B cell (primary cell): Measurements from ENCODE around the gene DEAF1. TPM values are rescaled to one million over a fixed set of nuclear protein-coding genes. Genes with fewer than 3 reads are reported as not detected.

Experiments used
- ATAC-seq: fragments of 200-7000 bp; cut with Tn5 transposase; one replicate; pipeline ENCODE4 v1.10.0; 2021; ENCODE audit warnings: low read depth, mild to moderate bottlenecking, moderate number of reproducible peaks, moderate library complexity
- CTCF ChIA-PET: fragments of 350-600 bp; sonication (Branson Sonifier 250); formaldehyde crosslinking; loops from one replicate; lab custom pipeline; 2021; ENCODE audit warnings: antibody characterized with exemption, inconsistent platforms; lab: Charles Lee
- POLR2A ChIA-PET: fragments of 350-600 bp; sonication (Branson Sonifier 250); formaldehyde crosslinking; loops from one replicate; lab custom pipeline; 2021; ENCODE audit warnings: antibody characterized with exemption; lab: Charles Lee
- DNase-seq: peaks from one replicate; pipeline ENCODE4 v3.0.0; 2013
- H2AFZ ChIP-seq: 2 replicates; pipeline ENCODE4 v1.6.1; 2012; ENCODE audit warnings: mild to moderate bottlenecking, low read depth, low read length; ENCODE audit not compliant: insufficient read depth, poor library complexity, severe bottlenecking
- H3K27ac ChIP-seq, 2 donors: 1 replicate in 1 of 2; 2 replicates in 1 of 2; pipeline ENCODE4 v1.5.1; 2012 to 2013; ENCODE audit warnings: low read length in 2 of 2, mild to moderate bottlenecking in 2 of 2, moderate library complexity in 1 of 2
- H3K27me3 ChIP-seq, 4 experiments: fragments of 200-600 bp in 1 of 4; sonication (generic) in 1 of 4; replicated peaks in 1 of 4; 1 replicate in 2 of 4; 2 replicates in 2 of 4; pipeline versions ENCODE4 v1.6.1 to v1.7.0; 2013 to 2016; ENCODE audit warnings: low read length in 3 of 4, mild to moderate bottlenecking in 2 of 4, mixed read lengths in 1 of 4, moderate library complexity in 1 of 4; ENCODE audit not compliant: insufficient read depth in 4 of 4, control insufficient read depth in 3 of 4; ENCODE audit errors: control extremely low read depth in 1 of 4
- H3K36me3 ChIP-seq, 2 experiments: replicated peaks in 1 of 2; 1 replicate in 1 of 2; 2 replicates in 1 of 2; pipeline versions ENCODE4 v1.6.1 to v1.7.1; 2013; ENCODE audit warnings: low read length in 1 of 2; ENCODE audit not compliant: insufficient read depth in 2 of 2, control insufficient read depth in 1 of 2; ENCODE audit errors: control extremely low read depth in 1 of 2, extremely low read depth in 1 of 2
- H3K4me1 ChIP-seq, 2 donors: fragments of 200-600 bp in 1 of 2; sonication (generic) in 1 of 2; 1 replicate in 1 of 2; 2 replicates in 1 of 2; pipeline versions ENCODE4 v1.5.1 to v1.6.1; 2013 to 2017; ENCODE audit warnings: low read length in 2 of 2; ENCODE audit not compliant: control insufficient read depth in 2 of 2, insufficient read depth in 2 of 2
- H3K4me2 ChIP-seq: replicated peaks from 2 replicates; pipeline ENCODE3; 2012; ENCODE audit warnings: mild to moderate bottlenecking, low read depth, low read length; ENCODE audit not compliant: poor library complexity, severe bottlenecking
- H3K4me3 ChIP-seq, 5 experiments: fragments of 200-600 bp in 1 of 5; sonication (generic) in 1 of 5; 1 replicate in 3 of 5; 2 replicates in 2 of 5; pipeline versions ENCODE4 v1.5.1 to v1.7.0; 2011 to 2016; ENCODE audit warnings: low read length in 4 of 5, mild to moderate bottlenecking in 4 of 5, low read depth in 2 of 5, control low read depth in 1 of 5, moderate library complexity in 1 of 5; ENCODE audit not compliant: insufficient read depth in 1 of 5; ENCODE audit errors: control extremely low read depth in 1 of 5, extremely low read depth in 1 of 5
- H3K79me2 ChIP-seq: fragments of 200-600 bp; sonication (generic); one replicate; pipeline ENCODE4 v1.6.0; 2016; ENCODE audit warnings: low read length; ENCODE audit not compliant: control insufficient read depth, insufficient read depth
- H3K9ac ChIP-seq: fragments of 200-600 bp; sonication (generic); 2 replicates; pipeline ENCODE4 v1.6.1; 2017; ENCODE audit warnings: mild to moderate bottlenecking, low read length, moderate library complexity
- H3K9me3 ChIP-seq, 3 donors: one replicate each; pipeline versions ENCODE4 v1.6.1 to v1.7.1; 2013; ENCODE audit warnings: low read length in 2 of 3; ENCODE audit not compliant: control insufficient read depth in 2 of 3, insufficient read depth in 1 of 3; ENCODE audit errors: control extremely low read depth in 1 of 3
- H4K20me1 ChIP-seq: 2 replicates; pipeline ENCODE4 v1.6.0; 2012; ENCODE audit warnings: mild to moderate bottlenecking, low read length; ENCODE audit not compliant: insufficient read depth, control insufficient read depth, poor library complexity, severe bottlenecking
- H3K27ac Mint-ChIP-seq: one replicate; pipeline ENCODE4 v1.8.0; 2021; ENCODE audit warnings: mixed read lengths
- H3K27me3 Mint-ChIP-seq: one replicate; pipeline ENCODE4 v1.8.0; 2021; ENCODE audit warnings: mixed read lengths
- H3K4me1 Mint-ChIP-seq: one replicate; pipeline ENCODE4 v1.8.0; 2021; ENCODE audit warnings: mixed read lengths
- H3K4me3 Mint-ChIP-seq: one replicate; pipeline ENCODE4 v1.8.0; 2021; ENCODE audit warnings: mixed read lengths
- H3K9me3 Mint-ChIP-seq: one replicate; pipeline ENCODE4 v1.8.0; 2022; ENCODE audit warnings: mixed read lengths; ENCODE audit not compliant: insufficient read depth
- EZH2 ChIP-seq: IDR thresholded peaks from 2 replicates; pipeline ENCODE4 v1.6.1; 2012; ENCODE audit warnings: borderline replicate concordance, low read depth, mild to moderate bottlenecking, moderate library complexity, low read length; ENCODE audit not compliant: insufficient read depth, poor library complexity, severe bottlenecking
- WGBS: methylation state at CpG from one replicate; pipeline ENCODE4 v1.1.5; 2013; ENCODE audit warnings: missing lambda C conversion rate; ENCODE audit not compliant: insufficient coverage; 5-methylcytosine and 5-hydroxymethylcytosine counted together
- intact Hi-C: fragments of 100-400 bp; cut with micrococcal nuclease; formaldehyde crosslinking; loops from one replicate; pipeline ENCODE4 v1.10.0; 2022
- polyA plus RNA-seq: library from polyadenylated mRNA; depleted of rRNA; stranded (reverse); fragments of >200 nt; gene quantifications from 2 replicates; pipeline ENCODE4 v1.2.3, GENCODE V29; 2012
- total RNA-seq, 2 donors: library from RNA; stranded (reverse); fragments of 120-200 nt in 1 of 2; gene quantifications; 1 replicate in 1 of 2; 2 replicates in 1 of 2; pipeline versions ENCODE4 v1.2.3 to v1.2.4, GENCODE V29; 2013 to 2022
- TF ChIP-seq, protein P1 (sequence below): fragments of 200-600 bp; IDR thresholded peaks from one replicate; pipeline ENCODE4 v1.8.0; 2022; ENCODE audit warnings: antibody characterized with exemption, mild to moderate bottlenecking

DEAF1 gene
- total and polyA plus RNA-seq, 2 donors (not counting 1 experiment from before 2014, with no cell fraction given), result 31.8 to 53.6 TPM

DNA sequence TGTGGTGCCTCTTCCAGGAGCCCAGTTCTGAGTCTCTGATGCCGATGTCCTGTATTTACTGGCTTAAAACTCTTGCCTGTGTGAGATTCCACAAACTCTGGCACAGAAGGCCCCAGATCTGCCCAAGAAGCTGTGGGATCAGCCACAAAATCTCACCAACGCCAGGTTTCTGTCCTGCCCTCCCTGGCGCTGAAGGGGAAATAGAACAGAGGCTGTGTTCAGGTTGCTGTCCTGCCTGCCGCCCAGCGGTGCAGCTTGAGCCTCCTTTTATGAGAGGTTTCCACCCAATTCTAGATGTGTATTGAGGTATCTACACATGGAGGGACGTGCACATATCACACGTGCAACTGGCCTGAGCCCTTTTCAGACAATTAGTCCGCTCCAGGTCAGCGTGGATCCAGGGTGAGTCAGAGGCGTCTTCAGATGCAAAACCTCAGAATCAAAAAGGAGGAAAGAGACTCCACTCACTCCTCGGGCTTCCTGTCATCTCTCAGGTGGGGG lies 2.8 kb upstream of the DEAF1 start:
- no peak overlapping the region for H2AFZ ChIP-seq
- no peaks in the 10 kb centered on the region for H3K27me3 Mint-ChIP-seq
- H4K20me1 ChIP-seq, result peaks cover 13% of the 10 kb centered on the region
- no peak for TF ChIP-seq EZH2
- TF ChIP-seq, protein P1, sequence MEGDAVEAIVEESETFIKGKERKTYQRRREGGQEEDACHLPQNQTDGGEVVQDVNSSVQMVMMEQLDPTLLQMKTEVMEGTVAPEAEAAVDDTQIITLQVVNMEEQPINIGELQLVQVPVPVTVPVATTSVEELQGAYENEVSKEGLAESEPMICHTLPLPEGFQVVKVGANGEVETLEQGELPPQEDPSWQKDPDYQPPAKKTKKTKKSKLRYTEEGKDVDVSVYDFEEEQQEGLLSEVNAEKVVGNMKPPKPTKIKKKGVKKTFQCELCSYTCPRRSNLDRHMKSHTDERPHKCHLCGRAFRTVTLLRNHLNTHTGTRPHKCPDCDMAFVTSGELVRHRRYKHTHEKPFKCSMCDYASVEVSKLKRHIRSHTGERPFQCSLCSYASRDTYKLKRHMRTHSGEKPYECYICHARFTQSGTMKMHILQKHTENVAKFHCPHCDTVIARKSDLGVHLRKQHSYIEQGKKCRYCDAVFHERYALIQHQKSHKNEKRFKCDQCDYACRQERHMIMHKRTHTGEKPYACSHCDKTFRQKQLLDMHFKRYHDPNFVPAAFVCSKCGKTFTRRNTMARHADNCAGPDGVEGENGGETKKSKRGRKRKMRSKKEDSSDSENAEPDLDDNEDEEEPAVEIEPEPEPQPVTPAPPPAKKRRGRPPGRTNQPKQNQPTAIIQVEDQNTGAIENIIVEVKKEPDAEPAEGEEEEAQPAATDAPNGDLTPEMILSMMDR, result no peak
- H3K36me3 ChIP-seq, result peaks cover 0 to 19% of the 10 kb centered on the region in 2 experiments
- no peak overlapping the region for H3K9ac ChIP-seq
- no peak for ATAC-seq
- peaks cover 30 to 36% of the 10 kb centered on the region in 2 donors for H3K4me1 ChIP-seq
- H3K27ac ChIP-seq, result peak overlapping the region; percentile 100
- H3K79me2 ChIP-seq, result peaks cover 21% of the 10 kb centered on the region
- CTCF ChIA-PET, result interaction anchor here (0.6 to 3.5 kb wide), 4 partner anchors 25 to 123 kb away, joined by 3 to 60 read pairs (median 13); no protein-coding TSS in a partner anchor
- DNase-seq, result no peak
- H3K9me3 Mint-ChIP-seq, result no peaks in the 10 kb centered on the region
- no peak overlapping the region for H3K4me3 ChIP-seq
- intact Hi-C loops, result loop anchor here (1.0 to 5.0 kb wide), 3 partner anchors 25 to 1704 kb away; partner anchors contain the start of gene TSSC4
- POLR2A ChIA-PET, result interaction anchor here (0.6 to 6.1 kb wide), 3 partner anchors 25 to 179 kb away, joined by 4 to 105 read pairs (median 5); no protein-coding TSS in a partner anchor
- no peaks in the 10 kb centered on the region for H3K27me3 ChIP-seq
- H3K4me2 ChIP-seq, result peak overlapping the region; percentile 81
- H3K4me1 Mint-ChIP-seq, result peaks cover 36% of the 10 kb centered on the region
- peak overlapping the region; percentile 7 for H3K4me3 Mint-ChIP-seq
- 92% methylated on average over 5 of the region's 11 CpGs for WGBS
- H3K27ac Mint-ChIP-seq, result peak overlapping the region; percentile 95
- H3K9me3 ChIP-seq, result no peaks in the 10 kb centered on the region

DNA sequence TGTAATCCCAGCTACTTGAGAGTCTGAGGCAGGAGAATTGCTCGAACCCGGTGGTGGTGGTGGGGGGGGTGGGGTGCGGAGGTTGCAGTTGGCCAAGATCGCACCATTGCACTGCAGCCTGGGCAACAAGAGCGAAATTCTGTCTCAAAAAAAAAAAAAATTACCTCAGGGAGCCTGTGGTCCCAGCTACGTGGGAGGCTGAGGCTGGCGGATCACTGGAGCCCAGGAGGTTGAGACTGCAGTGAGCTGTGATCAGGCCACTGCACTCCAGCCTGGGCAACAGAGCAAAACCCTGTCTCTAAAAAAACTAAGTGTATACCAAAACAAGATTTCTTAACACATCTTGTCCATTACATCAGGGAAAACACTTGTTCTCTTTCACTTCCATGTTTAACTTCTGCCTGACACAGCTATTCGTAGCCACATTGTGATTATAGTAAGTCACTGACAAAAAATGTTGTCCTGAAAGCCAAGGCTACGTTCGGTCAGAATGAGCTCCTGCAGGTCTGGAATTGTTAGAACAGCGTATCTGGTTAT lies 2.0 kb upstream of the DEAF1 start:
- H3K27ac ChIP-seq, result peak overlapping the region; percentile 100

More for the DNA sequence above, 2.0 kb upstream of the DEAF1 start:
- H3K36me3 ChIP-seq, result peaks cover 0 to 14% of the 10 kb centered on the region in 2 experiments
- peak overlapping the region; percentile 95 for H3K27ac Mint-ChIP-seq
- H3K79me2 ChIP-seq, result peaks cover 25% of the 10 kb centered on the region
- peak overlapping the region; percentile 88 for H3K4me3 Mint-ChIP-seq
- peak overlapping the region; percentile 81 for H3K4me2 ChIP-seq
- no peaks in the 10 kb centered on the region for H3K9me3 ChIP-seq
- no peak for TF ChIP-seq EZH2
- TF ChIP-seq, protein P1, result no peak
- H2AFZ ChIP-seq, result no peak overlapping the region
- peaks cover 20% of the 10 kb centered on the region for H4K20me1 ChIP-seq
- ChIA-PET CTCF (interaction anchor here (0.8 to 3.5 kb wide), 8 partner anchors 26 to 142 kb away, joined by 3 to 60 read pairs (median 6); partner anchors contain the start of genes PHRF1 and TALDO1), POLR2A (interaction anchor here (0.6 to 6.1 kb wide), 10 partner anchors 8 to 161 kb away, joined by 3 to 105 read pairs (median 4); partner anchors contain the start of genes HRAS, LRRC56 and PNPLA2)
- intact Hi-C loops, result loop anchor here (1.0 to 5.0 kb wide), 4 partner anchors 26 to 1705 kb away; partner anchors contain the start of gene TSSC4
- peaks cover 41% of the 10 kb centered on the region for H3K4me1 Mint-ChIP-seq
- H3K27me3 ChIP-seq, result no peaks in the 10 kb centered on the region
- no peaks in the 10 kb centered on the region for H3K9me3 Mint-ChIP-seq
- H3K27me3 Mint-ChIP-seq, result no peaks in the 10 kb centered on the region
- peak; percentile 74 for DNase-seq
- H3K4me3 ChIP-seq, result peak overlapping the region in 2 of 5 experiments; percentile 71 to 95
- peak overlapping the region; percentile 99 for H3K9ac ChIP-seq
- peaks cover 30 to 36% of the 10 kb centered on the region in 2 donors for H3K4me1 ChIP-seq
- WGBS, result 0% methylated on average over 3 of the region's 11 CpGs
- ATAC-seq, result peak; percentile 0
